ENCODE data around the gene CSPG4. TPM values are rescaled to one million over a fixed set of nuclear protein-coding genes. Genes with fewer than 3 reads are reported as not detected.

CSPG4 gene
- total and polyA plus RNA-seq, 9 of the 15 experiments (the other 6 are each of a cell fraction or from before 2014, with no cell fraction given): under 0.01 to 0.07 (median 0.04) TPM; not detected in 5

- TF ChIP-seq RBM17 (IDR thresholded peaks at IDR 0.05; ENCODE audit: borderline replicate concordance, low read depth, low read length): no peak
- TF ChIP-seq FUS (optimal IDR thresholded peaks at IDR 0.05; ENCODE audit: low read depth, low read length): no peak
- no peak for TF ChIP-seq ZNF655 (CRISPR knock-in tag; IDR thresholded peaks at IDR 0.05)
- no peak for TF ChIP-seq EP300 (IDR thresholded peaks at IDR 0.05; ENCODE audit: low read length)
- TF ChIP-seq PPARD (CRISPR knock-in tag; IDR thresholded peaks at IDR 0.05): no peak
- no peak for TF ChIP-seq FOXM1 (IDR thresholded peaks at IDR 0.05; ENCODE audit: low read depth)
- no peak for TF ChIP-seq FOXM1 (CRISPR knock-in tag; IDR thresholded peaks at IDR 0.05; ENCODE audit: low read depth)
- TF ChIP-seq SNAPC5 (CRISPR knock-in tag; IDR thresholded peaks at IDR 0.05): no peak
These were observed 75.2 kb downstream of the CSPG4 start (continued) for GRCh38 chr15:75637245-75638009.

- intact Hi-C loops (cut with micrococcal nuclease): no loop called here
- in situ Hi-C loops (cut with MboI): no loop called here
- Histone ChIP-seq H3K4me1 (replicated peaks in 1 of 2; ENCODE audit: control insufficient read depth in 2 of 2, insufficient read depth in 2 of 2, low read length in 2 of 2) (peaks cover 29 to 52% of the 10 kb centered on the region in 2 experiments), H2AFZ (ENCODE audit: low read depth, low read length) (no peak overlapping the region), H3K36me3 (ENCODE audit: control insufficient read depth, insufficient read depth, low read length) (peaks cover 15% of the 10 kb centered on the region), H3K4me3 (no peak overlapping the region), H3K9me3 (replicated peaks; ENCODE audit: control insufficient read depth, insufficient read depth, low read depth, low read length) (no peaks in the 10 kb centered on the region), H4K20me1 (replicated peaks; ENCODE audit: control insufficient read depth, insufficient read depth, low read length) (peaks cover 9% of the 10 kb centered on the region; the same call in 1 of the 2 replicates), H3K9ac (ENCODE audit: insufficient read depth in 1 of 2, low read depth in 2 of 2, low read length in 2 of 2) (no peak overlapping the region), H3K9me1 (ENCODE audit: control insufficient read depth, insufficient read depth, low read length) (no peaks in the 10 kb centered on the region), H3K4me2 (ENCODE audit: insufficient read depth, low read length) (peak overlapping the region; percentile 19), H3K27ac (ENCODE audit: extremely low read depth, low read depth, low read length) (no peak overlapping the region; the same call in 2 of the 3 replicates), H3K27me3 (ENCODE audit: control insufficient read depth in 2 of 2, insufficient read depth in 2 of 2, low read length in 2 of 2) (no peaks in the 10 kb centered on the region; a peak in 1 of 5 replicates), H3K79me2 (ENCODE audit: control insufficient read depth, insufficient read depth, low read length) (peaks cover 48% of the 10 kb centered on the region)
- POLR2A ChIA-PET: interaction anchor here (0.6 to 4.9 kb wide), 4 partner anchors 9 to 16 kb away, joined by 3 to 60 read pairs (median 6); partner anchors contain the start of gene SNUPN
- no peak for ATAC-seq
- FAIRE-seq: no peak
- TF ChIP-seq BCOR (IDR thresholded peaks at IDR 0.05) (peak; percentile 11; the same call in 1 of the 2 replicates), TFAM (CRISPR knock-in tag; conservative IDR thresholded peaks at IDR 0.05) (no peak), EZH2 (IDR thresholded peaks at IDR 0.05; ENCODE audit: borderline replicate concordance, low read depth, low read length) (no peak), ZFP36 (IDR thresholded peaks at IDR 0.05; ENCODE audit: low read depth, low read length, partially characterized antibody) (peak; percentile 29), ERF (CRISPR knock-in tag; IDR thresholded peaks at IDR 0.05) (no peak), PHB (CRISPR knock-in tag; IDR thresholded peaks at IDR 0.05) (no peak), NRF1 (conservative IDR thresholded peaks at IDR 0.05 in 1 of 2, IDR thresholded peaks at IDR 0.05 in 1 of 2) (0 out of 4 replicates have a peak, but pooled peaks of 1 of the 2 experiments have one; percentile 7), RBM25 (IDR thresholded peaks at IDR 0.05; ENCODE audit: low read depth, low read length, severe bottlenecking) (peak; percentile 43), SMC3 (conservative IDR thresholded peaks at IDR 0.05; ENCODE audit: insufficient read depth, low read depth, low read length) (no peak), IRF1 (CRISPR knock-in tag; IDR thresholded peaks at IDR 0.05; ENCODE audit: borderline replicate concordance) (no peak)
- no TSS peak for BruUV-seq (replicated peaks)
- DNase-seq (ENCODE audit: extremely low read depth in 1 of 4, low spot score in 3 of 4): no peak
- WGBS (ENCODE audit: insufficient coverage, low coverage, missing lambda C conversion rate): 41% methylated on average over 5 of the region's 6 CpGs
- CTCF ChIA-PET (ENCODE audit: low intra/inter-chr PET ratio): no interaction called here
These were observed 76.6 kb downstream of the CSPG4 start for GRCh38 chr15:75636026-75636425.
